ENCODE results near the gene TNS3. TPM values are rescaled to one million over a fixed set of nuclear protein-coding genes. Genes with fewer than 3 reads are reported as not detected.

Gene TNS3
- total RNA-seq, 1 donor from 2014 or later, result 47.2 TPM

DNA sequence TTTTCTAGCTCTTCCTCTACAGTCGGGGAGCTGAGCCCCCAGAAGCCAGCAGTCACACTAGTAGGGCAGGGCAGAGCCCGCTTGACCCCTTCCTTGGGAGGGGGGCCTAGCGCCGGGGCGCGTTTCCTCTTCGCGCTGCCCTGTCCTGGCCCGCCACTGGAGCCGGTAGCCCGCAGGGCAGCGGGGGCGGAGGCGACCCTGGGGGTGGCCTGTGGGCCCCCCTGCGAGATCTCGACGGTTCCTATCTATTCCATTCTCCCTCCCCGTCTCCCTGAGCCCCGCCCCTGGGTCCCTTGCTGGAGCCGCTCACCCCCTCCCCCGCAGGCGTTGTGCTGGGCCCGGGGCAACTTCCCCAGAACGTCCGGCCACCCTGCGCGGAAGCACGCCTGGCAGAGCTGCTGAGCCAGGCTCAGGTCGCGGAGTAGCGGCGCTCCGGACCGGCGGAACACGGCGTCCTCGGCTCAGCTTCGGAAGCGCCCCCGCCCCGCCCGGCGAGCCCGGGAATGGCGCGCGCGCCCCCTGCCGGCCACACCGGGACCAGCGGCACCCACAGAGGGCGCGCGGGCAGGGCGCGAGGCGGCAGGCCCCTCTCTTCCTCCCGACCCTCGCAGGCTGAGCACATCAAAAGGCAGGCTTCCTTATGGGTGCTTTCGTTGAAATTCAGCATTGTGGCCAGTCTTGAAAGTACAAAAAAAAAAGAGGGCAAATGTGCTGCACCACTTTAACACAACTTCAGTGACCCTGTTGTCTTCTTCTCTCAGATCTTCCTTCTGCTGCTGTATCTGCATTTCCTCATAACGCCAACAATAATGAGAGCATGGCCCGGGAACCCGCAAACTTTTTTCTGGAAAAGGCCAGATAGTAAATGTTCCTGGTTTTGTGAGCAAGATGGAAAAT, 327.6 kb downstream of the TNS3 start:
- ATAC-seq, result peak; percentile 96
- DNase-seq (ENCODE audit: low spot score), result peak; percentile 83

DNA sequence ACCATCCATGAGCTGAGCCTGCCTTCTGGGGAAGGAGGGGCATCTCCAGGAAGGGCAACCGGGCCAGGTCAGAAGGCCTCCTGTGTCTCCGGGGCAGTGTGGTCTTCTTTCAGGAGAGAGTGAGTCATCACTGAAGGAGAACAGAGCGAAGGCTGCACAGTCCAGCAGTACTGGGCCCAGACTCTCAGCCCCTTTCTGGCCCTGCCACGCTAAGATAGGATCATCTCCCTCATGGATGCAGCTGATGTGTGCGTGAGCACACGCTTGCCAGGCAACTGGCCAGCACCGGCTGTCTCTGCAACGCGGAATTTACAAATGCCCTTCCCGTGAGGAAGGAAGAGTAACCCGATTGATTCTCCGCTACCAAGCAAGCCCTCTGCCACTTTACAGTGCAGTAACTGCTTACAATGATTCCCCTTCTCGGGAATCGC, 328.2 kb downstream of the TNS3 start:
- DNase-seq (ENCODE audit: low spot score), result no peak
- ATAC-seq, result peak; percentile 66

DNA sequence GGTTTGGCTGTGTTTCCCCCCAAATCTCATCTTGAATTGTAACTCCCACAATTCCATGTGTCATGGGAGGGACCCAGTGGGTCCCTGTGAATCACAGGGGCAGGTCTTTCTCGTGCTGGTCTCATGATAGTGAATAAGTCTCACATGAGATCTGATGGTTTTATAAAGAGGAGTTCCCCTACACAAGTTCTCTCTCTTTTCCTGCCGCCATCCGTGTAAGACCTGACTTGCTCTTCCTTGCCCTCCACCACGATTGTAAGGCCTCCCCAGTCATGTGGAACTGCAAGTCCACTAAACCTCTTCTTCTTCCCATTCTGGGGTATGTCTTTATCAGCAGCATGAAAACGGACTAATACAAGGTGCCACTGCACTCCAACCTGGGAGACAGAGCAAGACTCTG, 329.2 kb downstream of the TNS3 start:
- DNase-seq (ENCODE audit: low spot score), result no peak
- ATAC-seq, result no peak

DNA sequence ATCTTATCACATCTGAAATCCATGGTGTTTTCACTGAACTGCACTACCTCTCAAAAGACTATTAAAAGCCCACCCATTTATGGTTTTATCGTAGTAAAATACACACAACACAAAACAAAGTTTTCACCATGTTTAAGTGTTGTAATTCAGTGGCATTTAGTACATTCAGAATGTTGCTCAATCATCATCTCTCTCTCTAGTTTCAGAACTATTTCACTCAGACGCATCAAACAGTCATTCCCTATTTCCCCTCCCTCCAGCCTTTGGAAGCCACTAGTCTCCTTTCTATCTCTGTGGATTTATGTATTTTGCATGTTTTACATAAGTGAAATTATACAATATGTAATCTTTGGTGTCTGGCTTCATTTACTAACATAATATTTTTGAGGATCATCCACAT, 332.6 kb downstream of the TNS3 start:
- DNase-seq (ENCODE audit: low spot score) (no peak), ATAC-seq (no peak)

DNA sequence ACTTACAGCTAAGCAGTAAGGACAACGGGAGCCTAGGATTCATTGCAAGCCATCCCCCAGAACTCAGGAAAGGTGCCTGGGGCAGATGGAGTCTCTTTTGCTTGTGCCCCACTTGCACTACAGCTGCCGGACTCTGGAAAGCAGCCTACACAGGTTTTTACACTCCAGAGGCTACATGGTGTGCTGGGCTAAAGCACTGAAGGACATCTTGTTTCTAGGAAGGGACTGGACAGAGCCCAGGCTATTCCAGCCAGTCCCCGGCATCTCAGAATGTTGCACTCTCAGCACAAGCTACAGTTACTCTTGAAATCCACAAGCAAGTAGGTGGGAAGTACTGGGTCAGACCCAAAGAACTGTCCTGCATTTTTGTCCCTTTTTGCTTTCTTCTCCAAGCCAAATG, 333.1 kb downstream of the TNS3 start:
- DNase-seq (ENCODE audit: low spot score) (no peak), ATAC-seq (no peak)

DNA sequence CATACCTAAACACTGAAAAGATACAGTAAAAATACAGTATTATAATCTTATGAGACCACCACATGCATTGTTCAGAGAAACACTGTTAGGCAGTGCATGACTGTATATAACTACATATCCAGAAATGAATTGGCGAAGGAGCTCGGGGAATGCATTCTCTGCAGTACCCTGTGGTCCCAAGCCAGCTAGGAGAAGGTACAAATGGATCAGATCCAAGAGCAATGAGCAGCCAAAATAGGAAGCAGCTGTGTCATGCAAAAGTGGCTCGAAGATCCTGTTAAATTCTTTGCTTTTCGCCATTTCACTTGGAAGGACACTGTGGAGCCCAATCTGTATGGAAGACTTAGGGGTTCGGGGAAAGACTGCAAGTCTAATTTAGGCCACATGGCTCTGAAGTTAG, 334.8 kb downstream of the TNS3 start:
- peak; percentile 70 for ATAC-seq
- DNase-seq (ENCODE audit: low spot score), result no peak

DNA sequence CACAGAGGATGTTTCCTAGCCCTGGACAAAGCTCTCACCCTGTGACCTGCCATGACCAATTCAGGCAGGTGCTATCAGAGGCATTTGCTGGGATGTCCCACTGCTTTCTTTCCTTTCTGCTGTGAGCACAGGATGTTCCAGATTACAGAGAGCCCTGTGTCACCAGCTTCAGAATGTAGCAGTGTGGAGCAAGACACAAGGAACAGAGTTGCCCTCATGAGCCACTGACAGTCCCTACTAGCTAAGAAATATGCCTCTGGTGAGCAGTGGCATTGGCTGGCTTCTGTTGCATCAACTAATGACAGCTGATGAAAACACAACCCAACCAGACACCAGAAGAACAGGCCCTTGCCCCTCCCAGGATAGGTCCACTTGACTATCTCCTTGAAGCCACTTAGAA, 337.2 kb downstream of the TNS3 start:
- no peak for ATAC-seq
- DNase-seq (ENCODE audit: low spot score), result no peak

DNA sequence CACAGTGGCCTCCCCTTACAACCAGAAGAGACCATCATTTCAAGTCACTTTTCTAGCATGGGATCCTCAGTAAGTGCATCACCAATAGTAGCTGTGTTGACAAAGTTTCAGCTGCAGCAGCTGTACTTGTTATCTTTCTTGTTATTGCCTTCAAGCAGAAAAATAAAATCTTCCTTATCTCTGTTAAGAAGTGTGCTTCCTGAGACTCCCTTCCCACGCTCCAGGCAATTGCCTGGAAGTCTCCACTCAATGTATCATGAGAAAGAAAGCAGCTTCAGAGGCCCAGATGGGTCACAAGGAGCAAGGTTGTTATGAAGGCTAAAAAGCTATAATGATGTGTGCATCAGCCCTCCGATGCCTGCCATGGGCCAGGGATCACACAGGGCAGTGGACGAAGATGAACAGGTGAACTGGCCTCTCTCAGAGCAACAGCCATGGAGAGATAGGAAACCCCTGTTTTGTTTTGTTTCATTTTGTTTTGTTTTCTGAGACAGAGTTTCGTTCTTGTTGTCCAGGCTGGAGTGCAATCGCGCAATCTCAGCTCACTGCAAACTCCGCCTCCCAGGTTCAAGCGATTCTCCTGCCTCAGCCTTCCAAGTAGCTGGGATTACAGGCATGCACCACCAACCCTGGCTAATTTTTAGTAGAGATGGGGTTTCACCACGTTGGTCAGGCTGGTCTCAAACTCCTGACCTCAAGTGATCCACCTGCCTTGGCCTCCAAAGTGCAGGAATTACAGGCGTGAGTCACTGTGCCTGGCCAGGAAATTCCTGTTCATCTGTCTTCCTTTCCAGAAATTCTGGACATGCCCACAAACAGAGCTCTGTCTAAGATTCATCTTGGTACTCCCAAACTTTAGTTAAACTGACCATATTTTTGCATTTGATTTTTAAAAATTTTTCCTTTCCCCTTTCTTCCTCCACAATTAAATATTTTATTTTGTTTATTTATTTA, 340.5 kb downstream of the TNS3 start:
- ATAC-seq (peak; percentile 26), DNase-seq (ENCODE audit: low spot score) (no peak)

DNA sequence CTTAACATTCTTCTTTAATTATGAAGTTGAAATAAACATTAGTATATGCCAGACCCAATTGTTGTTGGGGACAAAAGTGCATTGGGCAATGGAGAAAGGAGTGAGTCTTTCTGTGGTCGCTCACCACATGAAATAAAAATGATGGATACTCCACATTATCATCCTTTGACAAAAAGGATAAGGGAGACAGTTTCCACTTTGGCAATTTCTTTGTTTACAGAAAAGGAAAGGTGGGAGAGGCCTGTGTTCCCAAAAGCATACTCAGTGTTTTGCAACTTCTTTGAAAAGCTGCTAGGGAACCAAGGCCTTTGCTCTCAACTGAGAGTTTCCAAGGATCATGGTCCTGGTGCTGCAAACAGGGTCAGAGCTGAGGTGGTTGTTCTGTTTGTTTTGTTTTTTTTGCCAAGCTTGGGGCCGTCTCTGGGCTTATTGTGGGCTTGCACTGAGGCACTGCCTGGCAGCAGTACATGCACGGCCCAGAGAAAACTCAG, 341.9 kb downstream of the TNS3 start:
- ATAC-seq, result peak; percentile 33
- DNase-seq (ENCODE audit: low spot score), result no peak

DNA sequence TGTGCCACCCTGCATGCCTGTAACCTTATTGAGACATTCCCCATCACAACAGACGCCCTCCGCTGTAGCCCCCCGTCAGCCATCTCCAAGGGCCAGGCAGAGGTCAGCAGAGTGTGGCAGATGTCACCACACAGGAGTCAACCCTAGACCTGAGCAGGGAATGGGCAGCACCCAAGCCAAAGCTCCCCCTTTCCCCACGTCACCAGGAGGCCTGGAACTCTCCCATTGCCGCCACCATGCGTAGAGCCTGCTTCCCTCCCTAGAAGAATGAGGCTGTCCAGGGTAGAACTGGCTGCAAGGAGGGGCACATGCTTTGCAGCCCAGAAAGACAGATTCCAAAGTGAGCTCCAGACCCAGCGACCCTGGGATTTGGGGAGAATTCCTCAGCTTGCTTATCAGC, 342.9 kb downstream of the TNS3 start:
- no peak for DNase-seq (ENCODE audit: low spot score)

DNA sequence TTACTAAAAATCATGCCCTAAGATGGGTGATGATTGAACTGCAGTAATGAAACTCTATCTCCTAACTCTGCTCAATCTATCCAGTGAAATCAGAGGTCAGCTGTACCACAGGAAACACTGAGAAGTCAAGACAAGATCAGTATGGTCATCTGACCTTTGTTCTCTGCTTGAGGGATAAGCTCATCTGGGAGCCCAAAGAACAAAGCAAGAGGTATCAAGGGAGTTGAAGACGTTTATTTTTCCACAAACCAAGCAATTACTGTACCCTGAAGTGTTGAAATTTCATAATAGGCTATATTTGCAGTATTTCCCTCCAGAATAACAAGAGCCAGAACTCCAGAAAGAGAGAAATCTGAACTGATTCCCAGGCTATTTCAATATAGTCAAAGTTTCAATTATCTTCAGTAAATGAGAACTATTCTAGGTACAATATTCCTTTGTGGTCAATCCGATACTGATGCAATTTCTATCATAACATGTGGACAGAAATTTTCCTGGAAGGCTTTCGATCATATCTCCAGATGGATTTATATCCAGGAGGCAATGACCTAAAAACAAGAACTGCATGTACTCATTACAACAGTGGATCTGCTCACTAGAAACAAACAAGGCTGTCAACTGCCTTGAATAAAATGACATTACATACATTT, 345.3 kb downstream of the TNS3 start:
- ATAC-seq, result no peak

More for the DNA sequence above, 342.9 kb downstream of the TNS3 start:
- no peak for ATAC-seq

DNA sequence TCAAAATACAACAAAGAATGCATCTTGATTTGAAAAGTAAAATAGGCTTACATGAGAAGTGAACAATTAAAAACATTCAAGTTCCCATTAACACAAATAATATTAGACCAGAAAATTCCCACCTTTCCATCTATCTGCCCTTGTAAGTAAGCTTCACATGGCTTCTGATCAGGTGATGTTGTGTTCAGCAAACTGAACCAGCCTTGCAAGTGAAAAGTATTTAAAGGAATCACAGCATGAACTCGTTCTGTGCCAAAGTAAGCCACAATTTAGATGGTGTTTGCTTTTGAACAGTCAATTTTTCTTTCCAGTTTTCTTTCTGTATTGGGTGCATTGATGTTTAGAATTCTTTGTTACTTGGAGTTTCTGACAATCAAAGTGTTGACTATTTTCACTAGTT, 347.9 kb downstream of the TNS3 start:
- no peak for DNase-seq (ENCODE audit: low spot score)
- ATAC-seq, result no peak

More for the DNA sequence above, 345.3 kb downstream of the TNS3 start:
- DNase-seq (ENCODE audit: low spot score), result no peak

DNA sequence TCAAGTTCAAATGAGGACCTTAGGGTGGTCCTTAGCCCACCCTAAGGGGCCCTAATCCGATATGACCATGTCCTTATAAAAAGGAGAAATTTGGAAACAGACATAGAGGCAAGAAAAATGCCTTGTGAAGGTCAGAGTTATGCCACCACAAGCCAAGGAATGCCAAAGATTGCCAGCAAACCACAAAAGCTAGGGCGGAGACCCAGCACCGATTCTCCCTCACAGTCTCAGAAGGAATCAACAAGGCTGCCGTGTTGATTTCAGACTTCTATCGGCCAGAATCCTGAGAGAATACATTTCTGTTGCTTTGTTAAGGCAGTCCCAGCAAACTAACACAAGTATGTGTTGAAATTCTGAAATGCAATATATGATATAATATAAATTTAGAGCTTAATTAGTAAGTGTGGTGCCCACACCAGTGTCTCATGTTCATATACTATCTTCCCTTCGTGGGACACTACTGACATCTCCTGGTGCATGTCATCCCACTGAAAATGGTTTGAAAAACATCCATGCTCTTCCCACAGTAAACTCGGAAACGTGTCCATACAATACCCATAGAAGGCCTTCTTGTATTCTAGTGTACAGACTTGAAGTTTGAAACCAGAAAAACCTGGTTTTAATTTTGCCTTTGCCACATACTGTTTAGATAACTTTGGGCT, 349.0 kb downstream of the TNS3 start:
- DNase-seq (ENCODE audit: low spot score), result no peak
- no peak for ATAC-seq

DNA sequence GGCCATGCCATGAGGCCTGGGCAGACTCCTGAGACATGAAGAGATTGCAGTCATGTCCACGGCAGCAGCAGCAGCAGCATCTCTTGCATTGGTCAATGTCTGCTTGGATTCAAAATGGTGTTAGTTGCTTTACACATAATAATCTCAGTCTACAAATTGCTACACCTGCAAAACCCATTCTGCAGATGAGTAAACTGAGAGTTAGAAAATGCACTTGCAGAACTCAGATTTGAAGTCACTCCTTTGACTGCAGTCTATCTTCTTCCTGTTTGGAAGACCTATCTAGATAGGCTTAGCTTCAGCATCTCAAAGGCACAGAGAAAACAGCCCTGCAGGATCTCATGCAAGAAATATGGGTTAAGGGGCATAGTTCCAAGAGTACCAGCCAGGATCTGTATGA, 350.3 kb downstream of the TNS3 start:
- DNase-seq (ENCODE audit: low spot score) (no peak), ATAC-seq (no peak)

DNA sequence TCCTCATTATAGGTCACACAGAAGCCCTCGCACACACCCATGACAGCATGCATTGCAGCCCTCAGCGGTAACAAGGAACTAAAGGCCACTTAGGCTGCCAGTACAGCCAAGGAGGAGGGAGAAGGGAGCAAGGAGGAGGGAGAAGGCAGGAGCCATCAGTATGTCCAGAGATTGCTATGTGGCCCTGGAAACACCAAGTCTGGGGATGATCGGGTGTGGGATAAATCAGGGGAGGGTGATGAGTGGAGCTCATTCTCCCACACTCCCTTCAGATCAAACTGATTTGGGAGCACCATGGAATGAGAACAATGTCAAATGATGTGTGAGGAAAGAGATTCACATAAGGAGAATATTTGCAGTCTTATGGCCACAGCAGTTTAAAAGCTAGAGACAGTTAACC, 350.9 kb downstream of the TNS3 start:
- ATAC-seq (no peak), DNase-seq (ENCODE audit: low spot score) (no peak)

DNA sequence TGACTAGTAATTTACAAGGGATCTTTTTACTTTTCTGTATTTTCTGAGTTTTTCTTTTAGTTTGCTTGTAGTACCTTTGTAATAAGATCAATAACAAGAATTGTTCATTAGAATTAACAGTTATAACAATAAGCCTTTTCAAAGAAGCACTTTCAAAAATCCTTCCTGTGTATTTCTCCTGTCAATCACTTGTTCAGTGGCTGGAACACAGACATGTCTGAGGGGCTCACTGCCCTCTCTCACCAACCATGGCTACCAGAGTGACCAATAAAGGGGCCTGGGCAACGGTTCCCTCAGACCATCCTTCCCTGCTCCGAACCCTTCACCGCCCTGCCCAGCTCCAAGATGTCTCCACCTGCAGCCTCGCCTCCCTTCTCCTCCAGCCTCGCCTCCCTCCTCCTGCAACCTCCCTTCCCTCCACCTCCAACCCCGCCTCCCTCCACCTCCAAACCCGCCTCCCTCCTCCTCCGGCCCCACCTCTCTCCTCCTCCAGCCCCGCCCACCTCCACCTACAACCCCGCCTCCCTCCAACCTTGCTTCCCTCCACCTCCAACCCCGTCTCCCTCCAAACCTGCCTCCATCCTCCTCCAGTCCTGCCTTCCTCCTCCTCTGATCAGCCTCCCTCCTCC, 353.4 kb downstream of the TNS3 start:
- ATAC-seq (no peak), DNase-seq (ENCODE audit: low spot score) (no peak)

DNA sequence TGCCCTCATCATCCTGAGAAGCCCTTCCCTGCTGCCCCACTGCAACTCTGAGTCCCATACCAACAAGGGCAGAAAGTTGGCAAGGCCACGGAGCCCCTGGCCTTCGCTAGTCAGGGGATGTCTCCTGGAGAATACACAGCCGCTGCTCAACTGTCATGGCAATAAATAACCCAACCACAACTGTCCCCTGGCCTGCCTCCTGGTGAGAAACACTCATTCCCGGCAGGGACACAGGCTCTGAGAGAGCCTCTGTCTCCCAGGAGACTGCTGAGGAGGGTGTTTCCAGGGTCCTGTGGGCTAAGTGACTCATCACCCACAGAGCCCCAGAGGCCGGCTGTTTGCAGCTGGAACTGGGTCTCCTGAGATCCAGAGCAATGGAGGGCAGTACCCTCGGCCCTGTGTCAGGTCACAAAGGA, 354.1 kb downstream of the TNS3 start:
- ATAC-seq (no peak), DNase-seq (ENCODE audit: low spot score) (no peak)

DNA sequence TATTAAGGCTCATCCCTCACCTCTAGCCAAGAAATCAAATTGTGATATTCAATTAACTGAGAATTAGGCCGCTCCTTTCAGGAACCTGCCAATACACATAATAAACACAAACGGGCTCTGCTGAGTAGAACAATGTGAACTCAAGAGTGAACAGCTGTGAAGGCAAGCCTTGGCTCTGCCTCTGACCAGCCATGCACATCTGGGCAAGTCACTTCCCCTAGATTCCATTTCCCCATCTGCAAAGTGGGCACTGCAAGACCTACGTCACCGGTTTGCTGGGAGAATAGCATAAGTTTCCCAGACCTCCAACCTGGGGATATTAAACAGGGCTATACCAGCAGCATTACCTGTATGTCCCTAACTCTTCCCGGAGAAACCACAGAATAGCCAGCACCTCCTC, 355.2 kb downstream of the TNS3 start:
- ATAC-seq, result no peak
- DNase-seq (ENCODE audit: low spot score), result no peak

DNA sequence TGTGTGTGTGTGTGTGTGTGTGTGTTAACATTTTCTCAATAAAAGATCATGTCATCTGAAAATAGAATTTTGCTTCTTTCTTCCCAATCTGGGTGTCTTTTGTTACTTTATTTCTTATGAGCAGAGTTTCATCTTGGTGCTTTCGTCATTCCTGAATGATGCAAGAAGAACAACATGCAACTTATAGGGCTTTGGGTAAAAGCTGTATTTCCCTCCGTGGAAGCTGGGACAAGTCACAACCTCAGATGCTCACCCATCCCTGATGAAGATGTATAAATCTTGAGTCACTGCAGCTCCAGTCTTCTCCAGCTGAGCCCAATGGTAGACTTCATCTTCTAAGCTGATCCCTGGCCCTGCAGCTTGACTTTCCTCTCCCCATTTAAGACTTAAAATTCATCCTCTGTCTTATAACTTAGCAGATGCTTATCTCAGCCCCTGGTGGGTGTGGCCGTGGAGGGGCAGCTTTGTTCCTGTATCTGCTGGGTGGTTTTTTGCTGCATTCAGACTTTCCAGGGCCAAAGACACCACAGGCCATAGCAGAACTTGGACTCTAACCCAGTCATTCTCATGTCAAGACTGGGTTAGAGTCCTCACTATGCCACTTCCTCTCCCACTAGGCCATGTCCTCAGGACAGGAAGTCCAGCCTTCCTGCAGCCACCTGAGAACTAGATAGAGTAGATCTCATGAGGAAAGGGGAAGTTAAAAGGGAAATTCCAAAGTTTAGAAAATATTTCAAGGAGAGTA, 356.4 kb downstream of the TNS3 start:
- ATAC-seq (no peak), DNase-seq (ENCODE audit: low spot score) (no peak)
